SU-DHL-6 (cell line): Measurements from ENCODE around the gene RAP1B.

ENCODE experiments used
- EZH2phosphoT487 ChIP-seq: fragments of 200-600 bp; sonication (generic), shearing (Covaris generic); conservative IDR thresholded peaks from 2 replicates; pipeline ENCODE4 v1.6.1; 2018; ENCODE audit warnings: mild to moderate bottlenecking, antibody characterized with exemption, low read length, moderate library complexity, mixed read lengths
- TF ChIP-seq, protein P1 (sequence below): fragments of 200-600 bp; sonication (generic); IDR thresholded peaks from one replicate; pipeline ENCODE4 v1.5.1; 2017; ENCODE audit warnings: antibody characterized with exemption, mild to moderate bottlenecking, low read length, moderate library complexity; ENCODE audit not compliant: insufficient read depth, poor library complexity, severe bottlenecking

GRCh38 chr12:68641138-68641537, 30.4 kb downstream of the RAP1B start:
- TF ChIP-seq, protein P1, sequence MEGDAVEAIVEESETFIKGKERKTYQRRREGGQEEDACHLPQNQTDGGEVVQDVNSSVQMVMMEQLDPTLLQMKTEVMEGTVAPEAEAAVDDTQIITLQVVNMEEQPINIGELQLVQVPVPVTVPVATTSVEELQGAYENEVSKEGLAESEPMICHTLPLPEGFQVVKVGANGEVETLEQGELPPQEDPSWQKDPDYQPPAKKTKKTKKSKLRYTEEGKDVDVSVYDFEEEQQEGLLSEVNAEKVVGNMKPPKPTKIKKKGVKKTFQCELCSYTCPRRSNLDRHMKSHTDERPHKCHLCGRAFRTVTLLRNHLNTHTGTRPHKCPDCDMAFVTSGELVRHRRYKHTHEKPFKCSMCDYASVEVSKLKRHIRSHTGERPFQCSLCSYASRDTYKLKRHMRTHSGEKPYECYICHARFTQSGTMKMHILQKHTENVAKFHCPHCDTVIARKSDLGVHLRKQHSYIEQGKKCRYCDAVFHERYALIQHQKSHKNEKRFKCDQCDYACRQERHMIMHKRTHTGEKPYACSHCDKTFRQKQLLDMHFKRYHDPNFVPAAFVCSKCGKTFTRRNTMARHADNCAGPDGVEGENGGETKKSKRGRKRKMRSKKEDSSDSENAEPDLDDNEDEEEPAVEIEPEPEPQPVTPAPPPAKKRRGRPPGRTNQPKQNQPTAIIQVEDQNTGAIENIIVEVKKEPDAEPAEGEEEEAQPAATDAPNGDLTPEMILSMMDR: no peak
- TF ChIP-seq EZH2phosphoT487: no peak
